ENCODE results near the gene CBX1.
A peak's percentile ranks its signal among the peaks of the same experiment; 100 is the strongest.

Gene CBX1

GRCh38 chr17:48101012-48101720 lies at the start of gene CBX1:
CBX1 (minus strand) TSS chr17:48101478; CDS start chr17:48077004, 24,474 bp downstream.
- peak; percentile 86 for DNase-seq (ENCODE audit: low read depth)

DNA sequence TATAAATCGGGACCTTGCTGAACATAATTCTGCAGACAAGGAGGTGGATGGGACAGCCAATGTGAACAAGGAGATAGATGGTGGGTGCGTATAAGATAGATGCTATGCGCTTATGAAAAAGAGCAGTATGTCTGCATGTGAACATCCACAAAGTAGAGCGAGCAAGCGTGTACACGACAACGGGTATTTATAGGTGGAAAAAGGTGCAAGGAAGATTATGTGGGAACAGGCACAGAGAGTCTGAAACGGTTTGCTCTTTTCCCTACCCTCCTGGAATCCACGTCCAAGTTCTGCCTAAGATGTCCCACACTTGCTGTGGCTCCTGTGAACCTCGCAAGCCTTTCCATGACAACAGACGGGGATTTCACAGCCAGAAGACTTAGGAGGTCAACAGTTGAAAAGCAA lies 49.3 kb upstream of the CBX1 start:
- DNase-seq (ENCODE audit: low read depth) = no peak

DNA sequence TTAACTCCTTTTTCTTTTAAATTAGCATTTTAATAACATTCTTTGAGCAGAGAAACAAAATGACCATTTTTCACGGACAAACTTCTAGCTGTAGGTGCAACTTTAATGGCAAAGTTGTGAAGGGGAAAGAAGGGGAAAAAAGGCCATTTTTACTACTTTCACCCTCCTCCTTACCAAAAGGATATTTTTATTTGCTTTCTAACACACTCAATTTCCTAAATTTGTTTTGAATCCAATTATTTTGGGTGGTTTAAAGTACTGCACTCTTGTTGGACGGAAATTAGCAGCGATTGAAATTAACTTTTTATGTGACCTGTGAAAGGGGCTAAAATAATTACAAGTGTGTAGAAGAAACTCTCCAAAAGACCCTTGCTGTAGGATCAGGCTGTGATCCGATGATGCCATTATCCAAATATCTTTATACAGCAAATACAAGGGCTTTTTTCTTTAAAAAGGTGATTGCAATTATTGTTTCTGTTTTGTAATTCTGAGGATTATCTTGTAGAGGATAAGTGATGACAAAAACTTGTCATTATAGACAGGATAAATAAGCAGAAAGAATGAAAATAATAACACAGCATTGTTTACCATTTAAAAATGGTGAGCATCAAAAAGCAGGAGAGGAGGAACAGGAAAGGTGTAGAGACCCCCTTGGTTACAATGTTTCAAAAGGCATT lies 48.6 kb upstream of the CBX1 start:
- DNase-seq (ENCODE audit: low read depth) = no peak

- no peak for DNase-seq (ENCODE audit: low read depth)
Measured at GRCh38 chr17:48148854-48149786, 47.8 kb upstream of the CBX1 start.

DNA sequence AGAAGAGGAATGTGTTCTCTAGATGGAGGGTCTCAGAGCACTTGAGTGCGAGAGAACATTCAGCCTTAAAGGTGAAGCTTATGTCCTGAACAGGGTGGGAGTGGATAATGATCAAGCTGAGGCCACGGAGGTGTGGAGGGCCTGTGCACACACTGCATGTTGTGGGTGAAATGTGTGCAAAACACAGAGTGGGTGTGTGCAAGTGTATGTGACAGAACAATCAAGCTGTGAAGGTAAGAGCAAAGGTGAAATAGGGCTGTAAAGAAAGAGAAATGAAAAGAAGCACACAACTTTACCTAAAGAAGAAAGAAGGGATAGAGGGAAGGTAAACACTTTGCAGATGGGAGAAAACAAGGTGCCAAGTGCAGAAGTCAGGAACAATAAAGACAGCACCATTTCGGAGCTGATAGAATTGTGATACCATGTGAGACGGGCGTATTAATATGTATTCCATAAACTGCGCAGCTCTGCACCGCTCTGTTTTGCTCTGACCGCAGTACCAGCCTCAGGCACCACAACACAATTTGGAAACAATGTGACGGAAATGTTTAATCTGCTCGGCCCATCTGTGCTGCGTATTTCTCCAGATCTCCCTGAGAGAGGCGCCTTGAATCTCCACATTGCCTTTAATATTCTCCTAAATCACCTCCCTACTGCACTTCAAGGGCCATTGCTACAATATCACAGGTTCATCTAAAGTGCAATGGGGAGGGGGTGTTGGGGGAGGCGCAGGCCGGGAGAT lies 46.9 kb upstream of the CBX1 start:
- DNase-seq (ENCODE audit: low read depth) = no peak

DNA sequence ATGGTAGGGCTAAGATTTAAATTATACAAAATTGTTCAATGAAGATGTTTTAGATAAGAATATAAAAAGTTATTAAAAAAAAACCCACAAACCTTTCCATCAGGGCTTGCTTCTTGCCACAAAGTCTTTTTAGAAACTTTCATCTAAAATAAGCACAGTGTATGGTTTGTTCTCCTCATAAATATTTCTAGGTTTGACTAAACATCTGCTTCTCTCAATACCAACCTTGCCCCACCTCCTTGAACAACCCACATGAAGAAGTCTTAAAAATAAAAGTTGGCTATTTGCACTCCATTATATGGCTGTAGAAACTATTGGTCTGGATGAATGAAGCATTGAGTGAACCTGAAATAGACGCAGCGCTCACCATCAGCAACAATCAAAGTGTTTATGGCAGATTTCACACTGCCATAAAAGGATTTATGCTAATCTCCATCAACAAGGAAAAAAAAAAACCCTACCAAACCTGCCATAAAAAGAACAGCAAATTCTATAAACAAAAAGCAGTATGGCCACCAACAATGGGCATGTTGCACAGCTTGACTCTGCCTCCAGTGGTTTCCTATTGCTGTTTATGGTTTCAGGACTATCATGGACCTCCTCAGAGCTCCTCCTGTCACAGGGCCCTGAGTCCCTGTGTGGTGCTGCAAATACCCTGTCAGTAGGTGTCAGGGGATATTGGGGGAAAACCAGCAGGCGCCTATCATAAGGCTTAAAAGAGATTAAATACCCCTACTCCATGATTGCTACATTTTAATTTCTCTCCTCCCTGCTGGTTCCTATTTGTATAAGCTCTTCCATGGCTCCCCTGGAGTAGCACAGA lies 43.9 kb upstream of the CBX1 start:
- DNase-seq (ENCODE audit: low read depth) = no peak

GRCh38 chr17:48144231-48144630 lies 43.0 kb upstream of the CBX1 start:
- DNase-seq (ENCODE audit: low read depth) = no peak

- DNase-seq (ENCODE audit: low read depth) = no peak
Measured at GRCh38 chr17:48143629-48144028, 42.4 kb upstream of the CBX1 start.

GRCh38 chr17:48139944-48140343 lies 38.7 kb upstream of the CBX1 start:
- no peak for DNase-seq (ENCODE audit: low read depth)

- no peak for DNase-seq (ENCODE audit: low read depth)
Measured at GRCh38 chr17:48137656-48138055, 36.4 kb upstream of the CBX1 start.

DNA sequence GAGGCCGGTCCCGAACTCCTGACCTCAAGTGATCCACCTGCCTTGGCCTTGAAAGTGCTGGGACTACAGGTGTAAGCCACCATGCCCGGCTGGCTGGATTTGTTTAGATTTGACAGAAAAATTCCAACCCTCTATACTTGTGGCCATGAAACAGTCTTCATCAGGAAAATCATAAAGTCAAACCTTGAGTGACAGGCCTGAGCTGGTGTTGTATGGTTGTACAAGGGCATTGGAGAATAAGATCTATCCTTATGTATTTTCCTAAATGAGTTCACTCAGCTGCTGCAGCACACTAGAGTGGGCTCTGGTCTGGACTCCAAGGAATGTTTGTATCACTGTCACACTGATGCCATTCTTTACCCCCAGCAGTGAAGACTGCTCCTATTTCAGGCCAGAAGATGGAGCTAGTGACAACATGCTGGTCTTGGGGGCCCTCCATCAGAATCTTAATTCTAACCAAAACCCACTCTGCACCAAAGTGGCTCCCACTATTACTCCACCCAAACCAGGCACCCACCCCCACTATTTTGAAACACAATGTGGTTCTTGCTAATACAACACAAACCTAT lies 33.7 kb upstream of the CBX1 start:
- no peak for DNase-seq (ENCODE audit: low read depth)

GRCh38 chr17:48132385-48132784 lies 31.1 kb upstream of the CBX1 start:
- no peak for DNase-seq (ENCODE audit: low read depth)

- no peak for DNase-seq (ENCODE audit: low read depth)
Measured at GRCh38 chr17:48131216-48131824, 30.0 kb upstream of the CBX1 start.

DNA sequence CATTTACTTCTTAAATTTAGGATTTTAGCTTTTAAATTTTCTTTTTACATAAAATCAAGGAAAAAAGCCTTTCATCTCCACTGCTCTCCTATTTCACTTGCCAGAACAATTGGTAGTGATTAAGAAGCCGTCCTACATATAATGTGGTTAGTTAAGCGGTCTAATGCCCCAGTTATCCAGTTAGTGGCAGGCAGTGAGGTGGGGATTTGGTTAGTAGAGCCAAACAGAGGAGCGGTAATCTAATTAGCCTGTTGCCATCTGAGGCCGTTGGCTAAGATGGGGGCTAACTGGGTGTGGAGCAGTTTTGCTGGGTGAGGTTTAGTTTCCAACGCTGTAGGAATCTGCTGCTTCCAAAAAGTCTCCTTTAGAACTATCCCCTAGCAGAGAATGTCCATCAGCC lies 28.7 kb upstream of the CBX1 start:
- DNase-seq (ENCODE audit: low read depth) = no peak

- no peak for DNase-seq (ENCODE audit: low read depth)
Measured at GRCh38 chr17:48128400-48128799, 27.1 kb upstream of the CBX1 start.

- no peak for DNase-seq (ENCODE audit: low read depth)
Measured at GRCh38 chr17:48127371-48128051, 26.2 kb upstream of the CBX1 start.

- DNase-seq (ENCODE audit: low read depth) = no peak
Measured at GRCh38 chr17:48126532-48126850, 25.2 kb upstream of the CBX1 start.

DNA sequence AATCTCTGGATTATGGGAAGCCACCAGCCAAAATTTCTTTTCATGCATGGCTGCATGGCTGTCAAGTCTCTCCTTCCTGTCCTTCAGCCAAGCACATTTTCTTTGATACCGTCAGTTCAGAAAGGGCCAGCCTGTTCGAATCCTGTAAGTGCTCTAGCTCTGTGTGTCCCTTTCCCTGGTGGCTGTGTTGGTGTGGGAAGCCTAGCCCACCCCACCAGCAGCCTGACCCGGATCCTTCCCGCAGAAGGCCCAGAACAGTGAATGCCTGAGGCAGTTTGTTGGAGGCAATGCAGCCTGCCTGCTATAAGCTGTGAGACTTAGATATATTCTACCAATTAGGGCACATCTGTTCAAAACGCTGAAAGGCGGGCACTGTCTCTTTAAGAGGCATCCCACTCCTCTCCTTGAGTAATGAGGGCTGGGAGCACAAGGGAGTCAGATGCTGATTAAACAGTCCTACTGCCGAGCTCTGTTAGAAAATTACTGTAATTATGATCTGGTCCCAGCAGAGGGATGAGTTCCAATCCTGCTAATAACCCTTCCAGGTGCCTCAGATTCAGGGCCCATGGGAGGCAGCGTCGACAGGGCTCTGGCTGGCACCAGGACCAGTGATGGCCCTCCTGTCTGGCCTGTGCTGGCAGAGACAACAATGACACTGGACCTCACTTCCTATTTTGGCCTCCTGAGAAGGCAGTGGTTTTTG lies 24.7 kb upstream of the CBX1 start:
- DNase-seq (ENCODE audit: low read depth) = no peak

DNA sequence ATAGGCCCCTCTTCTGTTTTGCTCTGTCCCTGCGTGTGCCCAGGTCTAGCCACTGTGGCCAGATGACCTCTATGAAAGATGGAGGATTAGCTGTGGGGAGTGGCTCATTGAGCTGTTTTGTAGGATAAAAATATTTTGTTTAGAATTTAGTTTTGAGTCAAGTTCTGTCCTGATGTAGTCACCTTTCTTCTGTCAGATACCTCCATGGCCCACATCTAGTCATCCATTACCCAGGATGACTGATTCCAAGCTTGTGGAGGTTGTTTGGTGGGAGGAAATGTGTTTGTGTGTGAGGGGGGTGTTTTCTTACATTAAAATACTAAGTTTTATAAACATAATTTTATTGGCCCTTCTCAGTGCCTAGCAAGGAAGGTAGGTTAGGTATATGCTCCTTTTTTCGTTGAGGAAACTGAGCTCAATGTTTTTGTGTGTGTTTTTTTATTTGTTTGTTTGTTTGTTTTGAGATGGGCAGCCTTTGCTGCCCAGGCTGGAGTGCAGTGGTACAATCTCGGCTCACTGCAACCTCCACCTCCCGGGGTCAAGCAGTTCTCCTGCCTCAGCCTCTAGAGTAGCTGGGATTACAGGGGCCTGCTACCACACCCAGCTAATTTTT lies 22.6 kb upstream of the CBX1 start:
- DNase-seq (ENCODE audit: low read depth) = no peak

All from stimulated activated CD8-positive, alpha-beta memory T cell treated with anti-CD3 and anti-CD28 coated beads, Interleukin-7, amount 100 ng/mL, for 24 hours (primary cell).